Naive thymus-derived CD8-positive, alpha-beta T cell (primary cell): Measurements from ENCODE around the gene IMMP2L. TPM values are rescaled to one million over a fixed set of nuclear protein-coding genes. Genes with fewer than 3 reads are reported as not detected.
"Not testable (repeated sequence)": the region's sequence is repeated elsewhere in the genome, so short reads cannot be mapped to it uniquely, and the experiment has no call there.

Experiments
- ATAC-seq, 2 donors: fragments of 150-1000 bp; cut with Tn5 transposase in 1 of 2; sonication (Bioruptor Pico), chemical (Tn5 transposase) in 1 of 2; 1 replicate in 1 of 2; 2 replicates in 1 of 2; pipeline ENCODE4 v1.10.0; 2021; ENCODE audit warnings: mild to moderate bottlenecking in 2 of 2, moderate library complexity in 2 of 2
- POLR2A ChIA-PET: fragments of 350-600 bp; sonication (Branson Sonifier 250); formaldehyde crosslinking; loops from one replicate; lab custom pipeline; 2021; ENCODE audit warnings: antibody characterized with exemption; lab: Charles Lee
- DNase-seq, 10 donors: peaks; one replicate each; pipeline versions ENCODE4 v3.0.0 to v3.0.0-alpha.2; 2020 to 2022
- H3K27ac Mint-ChIP-seq, 10 donors: one replicate each; pipeline ENCODE4 v1.8.0; 2020 to 2022; ENCODE audit warnings: mild to moderate bottlenecking in 10 of 10, mixed read lengths in 10 of 10, moderate library complexity in 4 of 10, inconsistent platforms in 1 of 10
- H3K27me3 Mint-ChIP-seq, 5 donors: one replicate each; pipeline ENCODE4 v1.8.0; 2021 to 2022; ENCODE audit warnings: mixed read lengths in 5 of 5
- H3K36me3 Mint-ChIP-seq, 3 donors: one replicate each; pipeline ENCODE4 v1.8.0; 2020 to 2022; ENCODE audit warnings: mixed read lengths in 3 of 3, mild to moderate bottlenecking in 2 of 3, inconsistent platforms in 1 of 3
- H3K4me1 Mint-ChIP-seq, 4 donors: one replicate each; pipeline ENCODE4 v1.8.0; 2021 to 2022; ENCODE audit warnings: mixed read lengths in 4 of 4
- H3K4me3 Mint-ChIP-seq, 10 donors: one replicate each; pipeline ENCODE4 v1.8.0; 2020 to 2022; ENCODE audit warnings: mild to moderate bottlenecking in 10 of 10, mixed read lengths in 10 of 10, moderate library complexity in 6 of 10, inconsistent platforms in 1 of 10
- H3K9me3 Mint-ChIP-seq, 9 donors: one replicate each; pipeline ENCODE4 v1.8.0; 2020 to 2022; ENCODE audit warnings: mixed read lengths in 9 of 9, mild to moderate bottlenecking in 3 of 9, inconsistent platforms in 1 of 9, moderate library complexity in 1 of 9
- polyA plus RNA-seq, 3 donors: library from polyadenylated mRNA; unstranded; fragments of 300-500 nt; fragmentation: Illumina TruSeq; gene quantifications; one replicate each; pipeline ENCODE4 v1.2.3, GENCODE V29; 2021
- total RNA-seq, 8 experiments: library from RNA in 2 of 8; stranded (reverse) in 2 of 8; gene quantifications; one replicate each; pipeline ENCODE4 v1.2.3 and lab custom pipeline; 2021 to 2026

Gene IMMP2L
- total RNA-seq (10 to 100 TPM; 17.1 TPM), polyA plus RNA-seq (10 to 100 TPM; 19.6 to 29.1 (median 26.2) TPM), total RNA-seq (lab: John Stamatoyannopoulos, UW) (10.0 to 14.3 (median 10.8) reads per million in 6 experiments)

DNA sequence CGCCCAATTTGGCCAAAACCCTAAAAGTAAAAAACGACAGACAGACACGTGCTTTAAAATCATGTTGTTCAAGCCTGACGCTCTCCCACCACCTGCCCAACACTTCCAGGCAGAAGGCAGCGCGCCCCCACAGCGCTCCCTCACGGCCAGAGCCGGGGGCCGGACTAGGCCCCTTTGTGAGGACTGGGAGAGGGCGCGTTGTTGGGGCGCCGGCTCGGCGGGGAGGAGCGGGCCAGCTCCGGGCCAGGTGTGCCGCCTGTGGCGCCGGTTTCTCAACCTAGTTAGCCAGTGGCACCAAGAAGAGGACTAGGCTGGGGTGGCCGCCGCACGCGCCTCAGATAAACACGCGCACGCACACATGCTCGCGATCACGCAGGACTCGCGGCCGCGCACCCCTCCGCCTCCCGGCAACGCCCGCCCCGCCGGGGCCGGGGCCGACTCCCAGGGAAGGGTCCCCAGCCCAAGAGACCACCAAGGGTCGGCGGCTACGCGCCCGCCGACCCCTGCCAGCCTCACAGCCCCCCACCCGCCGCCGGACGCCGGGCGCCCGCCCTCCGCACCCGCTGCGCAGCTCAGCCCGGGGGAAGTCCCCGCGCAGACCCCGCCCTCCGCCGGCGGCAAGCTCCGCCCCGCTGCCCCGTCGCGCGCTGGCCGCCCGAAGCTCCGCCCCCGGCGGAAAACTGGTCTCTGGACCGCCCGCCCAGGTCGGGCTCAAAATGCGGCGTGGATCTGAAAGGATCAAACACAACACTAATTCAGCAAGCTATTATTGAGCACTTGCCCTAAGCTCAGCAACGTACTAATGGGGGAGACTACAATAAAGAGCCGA, at the start of gene IMMP2L:
Gene IMMP2L (minus strand): TSS at position 589 of the 829 bp plus-strand sequence.
- Mint-ChIP-seq H3K4me1 (peaks cover 19 to 46% (median 39%) of the 10 kb centered on the region in 4 donors), H3K27me3 (peaks cover under 1 to 5% (median 3%) of the 10 kb centered on the region in 5 donors), H3K27ac (peak within 1 kb of the TSS; percentile 84 to 98 (median 96)), H3K36me3 (peaks cover 5 to 15% (median 6%) of the 10 kb centered on the region in 3 donors), H3K9me3 (no peaks in the 10 kb centered on the region), H3K4me3 (peak within 1 kb of the TSS; percentile 85 to 96 (median 91))
- DNase-seq (peak; percentile 78 to 96 (median 90)), ATAC-seq (peak; percentile 86 to 88)
- POLR2A ChIA-PET, result interaction anchor here (0.6 to 1.5 kb wide), 6 partner anchors 8 to 888 kb away, joined by 3 to 4 read pairs (median 3); partner anchors contain the start of genes DOCK4, IFRD1, LRRN3 and ZNF277

DNA sequence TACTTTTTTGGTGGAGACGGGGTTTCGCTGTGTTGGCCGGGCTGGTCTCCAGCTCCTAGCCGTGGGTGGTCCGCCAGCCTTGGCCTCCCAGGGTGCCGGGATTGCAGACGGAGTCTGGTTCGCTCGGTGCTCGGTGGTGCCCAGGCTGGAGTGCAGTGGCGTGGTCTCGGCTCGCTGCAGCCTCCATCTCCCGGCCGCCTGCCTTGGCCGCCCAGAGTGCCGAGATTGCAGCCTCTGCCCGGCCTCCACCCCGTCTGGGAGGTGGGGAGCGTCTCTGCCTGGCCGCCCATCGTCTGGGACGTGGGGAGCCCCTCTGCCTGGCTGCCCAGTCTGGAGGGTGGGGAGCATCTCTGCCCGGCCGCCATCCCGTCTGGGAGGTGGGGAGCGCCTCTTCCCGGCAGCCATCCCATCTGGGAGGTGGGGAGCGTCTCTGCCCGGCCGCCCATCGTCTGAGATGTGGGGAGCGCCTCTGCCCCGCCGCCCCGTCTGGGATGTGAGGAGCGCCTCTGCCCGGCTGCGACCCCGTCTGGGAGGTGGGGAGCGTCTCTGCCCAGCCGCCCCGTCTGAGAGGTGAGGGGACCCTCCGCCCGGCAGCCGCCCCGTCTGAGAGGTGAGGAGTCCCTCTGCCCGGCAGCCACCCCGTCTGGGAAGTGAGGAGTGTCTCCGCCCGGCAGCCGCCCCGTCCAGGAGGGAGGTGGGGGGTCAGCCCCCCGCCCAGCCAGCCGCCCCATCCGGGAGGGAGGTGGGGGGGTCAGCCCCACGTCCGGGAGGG, 47.4 kb upstream of the IMMP2L start:
- POLR2A ChIA-PET, ATAC-seq: not testable (repeated sequence)

DNA sequence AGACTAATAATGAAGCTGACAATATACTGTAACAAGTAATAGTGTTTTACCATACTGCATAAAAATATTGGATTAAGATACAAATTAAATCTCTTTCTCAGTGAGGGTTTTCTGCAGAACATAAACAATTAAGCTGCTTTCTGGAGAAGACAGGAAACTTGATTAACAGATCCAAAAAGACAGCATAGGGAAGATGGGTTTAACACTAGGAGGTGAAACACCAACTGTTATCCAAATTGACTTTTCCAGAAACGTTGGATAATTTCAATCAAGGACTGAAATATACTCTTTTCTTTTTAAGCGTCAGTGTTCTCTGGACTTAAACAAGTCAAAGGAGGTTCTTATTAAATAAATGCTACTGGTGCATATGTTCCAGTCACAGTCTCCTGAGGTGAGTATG, 45.3 kb upstream of the IMMP2L start:
- H3K27me3 Mint-ChIP-seq, result peaks cover 0 to 16% (median 4%) of the 10 kb centered on the region in 5 donors
- DNase-seq (no peak), ATAC-seq (no peak)
- no peaks in the 10 kb centered on the region for H3K4me1 Mint-ChIP-seq
- H3K27ac Mint-ChIP-seq, result no peak overlapping the region
- H3K4me3 Mint-ChIP-seq, result no peak overlapping the region
- H3K9me3 Mint-ChIP-seq, result peaks cover 0 to 8% (median 3%) of the 10 kb centered on the region in 9 donors
- POLR2A ChIA-PET, result no interaction called here
- no peaks in the 10 kb centered on the region for H3K36me3 Mint-ChIP-seq

More for the DNA sequence above, 47.4 kb upstream of the IMMP2L start:
- H3K4me3 Mint-ChIP-seq, DNase-seq, H3K4me1 Mint-ChIP-seq, H3K27ac Mint-ChIP-seq, H3K36me3 Mint-ChIP-seq, H3K9me3 Mint-ChIP-seq: not testable (repeated sequence)
- H3K27me3 Mint-ChIP-seq, result peaks cover 0 to 12% (median 5%) of the 10 kb centered on the region in 5 donors

DNA sequence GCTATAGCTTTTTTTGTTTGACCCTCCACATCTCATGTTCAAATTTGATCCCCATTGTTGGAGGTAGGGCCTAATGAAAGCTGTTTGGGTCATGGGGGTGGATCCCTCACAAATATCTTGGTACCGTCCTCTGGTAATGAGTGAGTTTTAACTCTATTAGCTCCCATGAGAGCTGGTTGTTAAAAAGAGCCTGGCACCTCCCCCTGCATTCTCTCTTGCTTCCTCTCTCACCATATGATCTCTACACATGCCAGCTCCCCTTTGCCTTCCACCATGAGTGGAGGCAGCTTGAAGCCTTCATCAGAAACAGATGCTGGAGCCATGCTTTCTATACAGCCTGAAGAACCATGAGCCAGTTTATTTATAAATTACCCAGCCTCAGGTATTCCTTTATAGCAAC, 43.0 kb upstream of the IMMP2L start:
- H3K4me3 Mint-ChIP-seq, result no peak overlapping the region
- no peak overlapping the region for H3K27ac Mint-ChIP-seq
- no peak for DNase-seq
- POLR2A ChIA-PET, result no interaction called here
- H3K9me3 Mint-ChIP-seq, result peaks cover 0 to 4% (median 0%) of the 10 kb centered on the region in 9 donors
- no peaks in the 10 kb centered on the region for H3K4me1 Mint-ChIP-seq
- no peak for ATAC-seq
- H3K36me3 Mint-ChIP-seq, result no peaks in the 10 kb centered on the region
- peaks cover 0 to 19% (median 10%) of the 10 kb centered on the region in 5 donors for H3K27me3 Mint-ChIP-seq

DNA sequence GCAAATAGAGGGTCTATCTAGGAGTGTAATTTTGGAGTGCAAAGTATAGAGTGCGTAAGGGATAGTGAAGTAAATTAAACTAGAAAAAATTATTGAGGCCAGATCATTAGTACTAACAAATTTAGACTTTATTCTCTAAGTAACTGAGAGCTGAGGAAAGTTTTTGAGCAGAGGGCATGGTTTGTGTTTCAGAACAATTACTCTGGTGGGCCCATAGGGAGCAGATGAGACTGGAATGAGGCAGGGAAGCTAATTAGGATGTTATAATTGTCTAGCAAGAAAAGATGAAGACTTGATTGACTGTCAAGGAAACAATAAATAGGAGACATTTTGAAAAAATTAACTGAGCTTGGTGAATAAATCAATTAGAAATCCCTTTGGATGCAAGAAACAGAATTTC, 37.8 kb upstream of the IMMP2L start:
- Mint-ChIP-seq H3K9me3 (peaks cover 0 to 19% (median 11%) of the 10 kb centered on the region in 9 donors), H3K27ac (no peak overlapping the region), H3K27me3 (peaks cover 0 to 23% (median 7%) of the 10 kb centered on the region in 5 donors), H3K4me3 (no peak overlapping the region), H3K36me3 (peaks cover 0 to 5% (median 4%) of the 10 kb centered on the region in 3 donors), H3K4me1 (no peaks in the 10 kb centered on the region)
- ATAC-seq (no peak), DNase-seq (no peak)
- POLR2A ChIA-PET, result no interaction called here

DNA sequence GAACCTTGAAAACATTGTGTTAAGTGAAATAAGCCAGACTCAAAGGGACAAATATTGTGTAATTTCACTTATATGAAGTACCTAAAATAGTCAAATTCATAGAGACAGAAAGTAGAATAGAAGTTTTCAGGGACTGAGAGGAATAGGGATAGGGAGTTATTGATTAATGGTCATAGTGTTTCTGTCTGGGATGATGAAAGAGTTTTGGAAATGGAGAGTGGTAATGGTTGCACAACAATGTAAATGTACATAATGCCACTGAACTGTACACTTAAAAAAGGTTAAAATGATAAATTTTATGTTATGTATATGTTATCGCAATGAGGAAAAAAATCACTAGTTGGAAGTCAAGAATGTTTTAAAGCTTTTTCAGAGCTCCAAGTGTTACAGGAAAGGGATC, 33.5 kb upstream of the IMMP2L start:
- H3K36me3 Mint-ChIP-seq, result peaks cover 0 to 5% (median 4%) of the 10 kb centered on the region in 3 donors
- no peak overlapping the region for H3K27ac Mint-ChIP-seq
- POLR2A ChIA-PET, result no interaction called here
- peaks cover 0 to 19% (median 11%) of the 10 kb centered on the region in 9 donors for H3K9me3 Mint-ChIP-seq
- peaks cover 0 to 14% (median 3%) of the 10 kb centered on the region in 5 donors for H3K27me3 Mint-ChIP-seq
- DNase-seq, result no peak
- no peak for ATAC-seq
- no peak overlapping the region for H3K4me3 Mint-ChIP-seq
- H3K4me1 Mint-ChIP-seq, result no peaks in the 10 kb centered on the region

DNA sequence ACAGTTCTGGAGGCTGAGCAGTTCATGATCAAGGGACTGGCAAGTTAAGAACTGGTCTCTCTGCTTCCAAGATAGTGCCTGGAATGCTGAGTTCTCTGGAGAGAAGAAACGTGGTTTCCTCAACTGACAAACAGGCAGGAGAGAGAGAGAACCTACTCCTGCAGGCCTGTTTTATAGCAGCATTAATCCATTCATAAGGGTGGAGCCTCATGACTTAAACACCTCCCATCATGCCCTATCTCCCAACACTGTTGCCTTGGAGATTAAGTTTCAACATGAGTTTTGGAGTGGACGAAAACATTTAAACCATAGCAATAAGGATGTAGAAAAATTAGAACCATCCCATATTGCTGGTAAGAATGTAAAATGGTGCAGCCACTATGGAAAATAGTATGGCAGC, 32.3 kb upstream of the IMMP2L start:
- Mint-ChIP-seq H3K4me1 (no peaks in the 10 kb centered on the region), H3K27ac (no peak overlapping the region), H3K4me3 (no peak overlapping the region), H3K27me3 (peaks cover 0 to 10% (median 3%) of the 10 kb centered on the region in 5 donors), H3K36me3 (peaks cover 0 to 5% (median 4%) of the 10 kb centered on the region in 3 donors), H3K9me3 (peaks cover 0 to 19% (median 11%) of the 10 kb centered on the region in 9 donors)
- DNase-seq (no peak), ATAC-seq (no peak)
- POLR2A ChIA-PET, result no interaction called here

DNA sequence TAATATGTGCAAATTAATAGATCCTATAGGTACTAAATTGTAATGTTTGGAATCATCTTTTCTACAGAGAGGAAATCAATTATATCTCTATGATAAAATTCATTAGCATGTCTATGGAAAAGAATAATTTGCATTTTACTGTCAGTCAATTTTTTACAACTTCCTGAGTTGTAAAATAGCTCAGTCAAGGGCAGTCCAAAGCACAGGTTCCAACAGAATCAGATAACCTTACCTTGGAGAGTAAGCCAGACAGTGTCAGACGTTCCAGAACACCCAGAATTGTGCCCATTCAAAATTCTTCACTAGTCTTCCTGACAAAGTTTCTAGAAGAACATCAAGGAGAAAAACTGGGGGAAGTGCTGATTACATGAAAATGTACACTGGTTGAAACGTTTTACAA, 31.1 kb upstream of the IMMP2L start:
- Mint-ChIP-seq H3K36me3 (peaks cover 0 to 5% (median 4%) of the 10 kb centered on the region in 3 donors), H3K27ac (no peak overlapping the region), H3K9me3 (peaks cover 0 to 19% (median 11%) of the 10 kb centered on the region in 9 donors), H3K4me3 (no peak overlapping the region), H3K4me1 (no peaks in the 10 kb centered on the region), H3K27me3 (peaks cover 0 to 3% (median 0%) of the 10 kb centered on the region in 5 donors)
- POLR2A ChIA-PET, result no interaction called here
- ATAC-seq (no peak), DNase-seq (no peak)

DNA sequence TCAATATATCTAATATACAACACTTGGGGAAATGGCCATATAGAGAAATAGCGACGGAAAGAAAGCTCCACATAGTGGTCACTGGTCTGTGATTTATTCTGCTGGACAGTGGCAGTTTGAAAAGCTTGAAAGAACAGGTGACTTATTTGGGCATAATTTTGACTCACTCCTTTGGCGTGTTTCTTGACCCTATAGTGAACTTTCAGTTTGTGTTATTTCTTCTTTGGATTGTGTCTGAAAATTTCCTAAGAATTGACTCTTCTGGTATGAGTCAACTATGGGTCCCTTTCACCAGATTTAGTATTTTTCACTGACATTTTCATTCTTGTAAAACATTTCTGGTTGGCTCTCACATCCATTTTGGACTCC, 25.8 kb upstream of the IMMP2L start:
- DNase-seq, result no peak
- no peak for ATAC-seq
- H3K27ac Mint-ChIP-seq, result no peak overlapping the region
- H3K4me3 Mint-ChIP-seq, result no peak overlapping the region
- POLR2A ChIA-PET, result no interaction called here
- no peaks in the 10 kb centered on the region for H3K9me3 Mint-ChIP-seq
- no peaks in the 10 kb centered on the region for H3K4me1 Mint-ChIP-seq
- peaks cover 0 to 6% (median 0%) of the 10 kb centered on the region in 5 donors for H3K27me3 Mint-ChIP-seq
- peaks cover 0 to under 1% (median 0%) of the 10 kb centered on the region in 3 donors for H3K36me3 Mint-ChIP-seq

DNA sequence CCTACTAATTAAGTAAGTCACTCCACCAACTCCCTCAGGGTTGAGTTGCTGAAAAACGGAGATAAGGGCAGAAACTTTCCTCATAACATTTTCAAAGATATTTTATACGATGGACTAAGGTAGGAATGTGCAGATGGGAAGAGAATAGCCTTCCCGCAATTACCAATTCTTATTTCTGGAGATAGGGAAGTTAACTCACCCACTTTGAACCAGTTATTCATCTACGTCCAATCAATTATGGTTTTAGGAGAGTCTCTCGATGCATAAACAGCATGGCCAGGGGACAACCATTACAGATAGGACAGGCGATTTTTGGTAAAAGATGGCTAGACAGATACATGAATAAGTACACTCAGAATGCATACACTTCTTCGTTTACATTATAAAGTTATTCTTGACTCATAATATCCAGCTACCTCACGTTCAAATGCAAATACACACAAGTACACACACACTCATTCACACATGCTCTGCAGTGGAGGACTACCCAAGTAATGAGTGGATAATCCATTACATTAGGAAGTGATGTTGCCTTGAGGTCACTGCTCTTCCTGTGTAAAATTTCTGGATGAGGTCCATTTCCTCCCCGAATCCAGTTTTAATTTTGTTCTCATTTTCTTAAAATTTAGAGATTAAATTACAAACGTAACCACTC, 25.2 kb upstream of the IMMP2L start:
- Mint-ChIP-seq H3K36me3 (peaks cover 0 to 2% (median 0%) of the 10 kb centered on the region in 3 donors), H3K9me3 (no peaks in the 10 kb centered on the region), H3K4me1 (no peaks in the 10 kb centered on the region), H3K27me3 (peaks cover 0 to 6% (median 0%) of the 10 kb centered on the region in 5 donors), H3K4me3 (no peak overlapping the region), H3K27ac (no peak overlapping the region)
- POLR2A ChIA-PET, result no interaction called here
- DNase-seq (no peak), ATAC-seq (no peak)

DNA sequence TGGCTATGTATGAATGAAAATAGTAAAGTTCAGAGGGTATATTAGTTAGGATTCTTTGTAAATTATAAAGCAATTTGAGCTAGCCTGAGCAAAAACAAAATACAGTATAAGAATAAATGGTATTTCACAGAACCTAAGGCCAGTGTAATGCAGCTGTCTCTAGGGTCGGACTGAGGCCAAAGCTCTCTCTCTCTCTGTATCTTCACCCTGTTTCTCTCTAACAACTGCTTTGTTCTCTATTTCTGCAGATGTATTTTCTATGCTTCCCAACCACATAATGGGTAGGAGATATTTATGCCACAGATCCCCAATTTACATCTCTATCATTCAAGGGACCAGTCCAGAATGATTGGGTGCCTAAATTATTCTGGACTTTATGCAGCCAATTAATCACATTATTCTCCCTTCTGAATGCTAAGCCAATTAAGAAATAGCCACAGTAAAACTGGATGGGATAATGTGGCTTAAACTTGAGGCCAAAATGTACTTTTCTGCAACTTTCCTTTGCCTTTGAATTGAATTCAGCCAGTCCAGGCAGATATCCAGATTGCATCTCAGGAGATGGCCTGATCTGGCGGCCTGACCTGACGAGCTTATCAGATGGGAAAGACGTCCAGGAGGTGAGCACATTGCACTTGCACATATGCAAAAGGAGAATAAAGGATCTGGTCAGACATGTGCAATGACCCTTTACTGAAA, 24.6 kb upstream of the IMMP2L start:
- POLR2A ChIA-PET, result no interaction called here
- Mint-ChIP-seq H3K9me3 (peaks cover 0 to 2% (median 0%) of the 10 kb centered on the region in 9 donors), H3K36me3 (peaks cover 0 to 2% (median 0%) of the 10 kb centered on the region in 3 donors), H3K4me1 (no peaks in the 10 kb centered on the region), H3K4me3 (no peak overlapping the region), H3K27ac (no peak overlapping the region), H3K27me3 (peaks cover 0 to 6% (median 0%) of the 10 kb centered on the region in 5 donors)
- DNase-seq, result no peak
- no peak for ATAC-seq
